Effector memory CD8-positive, alpha-beta T cell (primary cell): ENCODE results near the gene SLC45A3.

Experiments used
- ATAC-seq: fragments of 150-1000 bp; cut with Tn5 transposase; replicated peaks from 2 replicates; pipeline ENCODE4 v1.10.0; 2021; ENCODE audit warnings: mild to moderate bottlenecking, moderate library complexity
- DNase-seq, 3 experiments: peaks; one replicate each; pipeline ENCODE4 v3.0.0; 2021
- H3K27ac Mint-ChIP-seq, 2 donors: one replicate each; pipeline ENCODE4 v1.8.0; 2022; ENCODE audit warnings: mild to moderate bottlenecking in 2 of 2, mixed read lengths in 2 of 2, moderate library complexity in 2 of 2
- H3K27me3 Mint-ChIP-seq, 2 donors: one replicate each; pipeline ENCODE4 v1.8.0; 2022; ENCODE audit warnings: mixed read lengths in 2 of 2
- H3K36me3 Mint-ChIP-seq: one replicate; pipeline ENCODE4 v1.8.0; 2022; ENCODE audit warnings: mild to moderate bottlenecking, moderate library complexity, mixed read lengths; ENCODE audit not compliant: insufficient read depth
- H3K4me1 Mint-ChIP-seq, 2 donors: one replicate each; pipeline ENCODE4 v1.8.0; 2022; ENCODE audit warnings: low read depth in 2 of 2, mixed read lengths in 2 of 2
- H3K4me3 Mint-ChIP-seq, 2 donors: one replicate each; pipeline ENCODE4 v1.8.0; 2022; ENCODE audit warnings: mild to moderate bottlenecking in 2 of 2, mixed read lengths in 2 of 2, moderate library complexity in 2 of 2
- H3K9me3 Mint-ChIP-seq, 2 donors: one replicate each; pipeline ENCODE4 v1.8.0; 2022; ENCODE audit warnings: mixed read lengths in 2 of 2

SLC45A3 gene

GRCh38 chr1:205710201-205711062 is 30.1 kb upstream of the SLC45A3 start:
- peaks cover 0 to 7% of the 10 kb centered on the region in 2 donors for H3K4me1 Mint-ChIP-seq
- no peak for DNase-seq
- H3K27ac Mint-ChIP-seq, result peak overlapping the region in 1 of 2 donors; percentile 35
- H3K36me3 Mint-ChIP-seq, result peaks cover 4% of the 10 kb centered on the region
- ATAC-seq, result no peak
- no peaks in the 10 kb centered on the region for H3K9me3 Mint-ChIP-seq
- H3K4me3 Mint-ChIP-seq, result no peak overlapping the region
- no peaks in the 10 kb centered on the region for H3K27me3 Mint-ChIP-seq

- no peaks in the 10 kb centered on the region for H3K36me3 Mint-ChIP-seq
- H3K4me1 Mint-ChIP-seq, result peaks cover 0 to 7% of the 10 kb centered on the region in 2 donors
- no peak overlapping the region for H3K4me3 Mint-ChIP-seq
- no peak overlapping the region for H3K27ac Mint-ChIP-seq
- DNase-seq, result no peak
- H3K9me3 Mint-ChIP-seq, result no peaks in the 10 kb centered on the region
- no peaks in the 10 kb centered on the region for H3K27me3 Mint-ChIP-seq
- ATAC-seq, result no peak
These were observed 29.3 kb upstream of the SLC45A3 start for GRCh38 chr1:205709640-205710039.

- H3K36me3 Mint-ChIP-seq, result no peaks in the 10 kb centered on the region
- no peak for DNase-seq
- no peak overlapping the region for H3K4me3 Mint-ChIP-seq
- H3K27ac Mint-ChIP-seq, result no peak overlapping the region
- H3K9me3 Mint-ChIP-seq, result no peaks in the 10 kb centered on the region
- H3K27me3 Mint-ChIP-seq, result no peaks in the 10 kb centered on the region
- ATAC-seq, result no peak
- peaks cover 0 to 7% of the 10 kb centered on the region in 2 donors for H3K4me1 Mint-ChIP-seq
These were observed 28.7 kb upstream of the SLC45A3 start for GRCh38 chr1:205709059-205709398.

- ATAC-seq, result no peak
- peaks cover 3% of the 10 kb centered on the region for H3K36me3 Mint-ChIP-seq
- no peaks in the 10 kb centered on the region for H3K27me3 Mint-ChIP-seq
- H3K9me3 Mint-ChIP-seq, result no peaks in the 10 kb centered on the region
- peak overlapping the region in 1 of 2 donors; percentile 62 for H3K27ac Mint-ChIP-seq
- peaks cover 0 to 7% of the 10 kb centered on the region in 2 donors for H3K4me1 Mint-ChIP-seq
- no peak overlapping the region for H3K4me3 Mint-ChIP-seq
- DNase-seq, result no peak
These were observed 26.5 kb upstream of the SLC45A3 start for GRCh38 chr1:205706601-205707502.

GRCh38 chr1:205704903-205705302 is 24.6 kb upstream of the SLC45A3 start:
- Mint-ChIP-seq H3K27me3 (no peaks in the 10 kb centered on the region), H3K9me3 (no peaks in the 10 kb centered on the region), H3K36me3 (peaks cover 3% of the 10 kb centered on the region), H3K4me1 (no peaks in the 10 kb centered on the region), H3K4me3 (no peak overlapping the region), H3K27ac (peak overlapping the region in 1 of 2 donors; percentile 23)
- ATAC-seq (no peak), DNase-seq (no peak)

- H3K4me1 Mint-ChIP-seq, result no peaks in the 10 kb centered on the region
- H3K9me3 Mint-ChIP-seq, result no peaks in the 10 kb centered on the region
- no peak for ATAC-seq
- peaks cover 3% of the 10 kb centered on the region for H3K36me3 Mint-ChIP-seq
- peak overlapping the region; percentile 66 to 78 for H3K27ac Mint-ChIP-seq
- H3K27me3 Mint-ChIP-seq, result no peaks in the 10 kb centered on the region
- no peak for DNase-seq
- no peak overlapping the region for H3K4me3 Mint-ChIP-seq
These were observed 22.8 kb upstream of the SLC45A3 start for GRCh38 chr1:205703072-205703471.

- Mint-ChIP-seq H3K4me1 (no peaks in the 10 kb centered on the region), H3K36me3 (peaks cover 6% of the 10 kb centered on the region), H3K9me3 (no peaks in the 10 kb centered on the region), H3K27ac (no peak overlapping the region), H3K4me3 (no peak overlapping the region), H3K27me3 (peaks cover 7 to 10% of the 10 kb centered on the region in 2 donors)
- DNase-seq, result no peak
- no peak for ATAC-seq
These were observed 21.6 kb upstream of the SLC45A3 start for GRCh38 chr1:205701891-205702290.

GRCh38 chr1:205701420-205701819 is 21.1 kb upstream of the SLC45A3 start:
- peaks cover 6% of the 10 kb centered on the region for H3K36me3 Mint-ChIP-seq
- peaks cover 9 to 15% of the 10 kb centered on the region in 2 donors for H3K27me3 Mint-ChIP-seq
- no peak overlapping the region for H3K4me3 Mint-ChIP-seq
- no peak for DNase-seq
- H3K9me3 Mint-ChIP-seq, result no peaks in the 10 kb centered on the region
- H3K27ac Mint-ChIP-seq, result peak overlapping the region in 1 of 2 donors; percentile 19
- ATAC-seq, result no peak
- H3K4me1 Mint-ChIP-seq, result no peaks in the 10 kb centered on the region

GRCh38 chr1:205700865-205701401 is 20.6 kb upstream of the SLC45A3 start:
- Mint-ChIP-seq H3K4me1 (no peaks in the 10 kb centered on the region), H3K4me3 (no peak overlapping the region), H3K36me3 (peaks cover 6% of the 10 kb centered on the region), H3K27me3 (peaks cover 9 to 19% of the 10 kb centered on the region in 2 donors), H3K9me3 (no peaks in the 10 kb centered on the region), H3K27ac (peak overlapping the region in 1 of 2 donors; percentile 19)
- no peak for DNase-seq
- ATAC-seq, result no peak

GRCh38 chr1:205699416-205699815 is 19.1 kb upstream of the SLC45A3 start:
- no peaks in the 10 kb centered on the region for H3K9me3 Mint-ChIP-seq
- no peak overlapping the region for H3K4me3 Mint-ChIP-seq
- H3K4me1 Mint-ChIP-seq, result no peaks in the 10 kb centered on the region
- H3K27me3 Mint-ChIP-seq, result peaks cover 9 to 19% of the 10 kb centered on the region in 2 donors
- no peak overlapping the region for H3K27ac Mint-ChIP-seq
- DNase-seq (no peak), ATAC-seq (no peak)
- H3K36me3 Mint-ChIP-seq, result peaks cover 6% of the 10 kb centered on the region

GRCh38 chr1:205698921-205699320 is 18.6 kb upstream of the SLC45A3 start:
- no peak overlapping the region for H3K27ac Mint-ChIP-seq
- H3K4me3 Mint-ChIP-seq, result no peak overlapping the region
- no peaks in the 10 kb centered on the region for H3K9me3 Mint-ChIP-seq
- DNase-seq (no peak), ATAC-seq (no peak)
- peaks cover 9 to 19% of the 10 kb centered on the region in 2 donors for H3K27me3 Mint-ChIP-seq
- H3K36me3 Mint-ChIP-seq, result peaks cover 6% of the 10 kb centered on the region
- H3K4me1 Mint-ChIP-seq, result no peaks in the 10 kb centered on the region

GRCh38 chr1:205693421-205693991 is 13.2 kb upstream of the SLC45A3 start:
- no peaks in the 10 kb centered on the region for H3K9me3 Mint-ChIP-seq
- DNase-seq (no peak), ATAC-seq (no peak)
- no peaks in the 10 kb centered on the region for H3K4me1 Mint-ChIP-seq
- H3K27me3 Mint-ChIP-seq, result peaks cover 35 to 55% of the 10 kb centered on the region in 2 donors
- peaks cover 3% of the 10 kb centered on the region for H3K36me3 Mint-ChIP-seq
- H3K4me3 Mint-ChIP-seq, result no peak overlapping the region
- no peak overlapping the region for H3K27ac Mint-ChIP-seq

- no peaks in the 10 kb centered on the region for H3K4me1 Mint-ChIP-seq
These were observed 12.1 kb upstream of the SLC45A3 start for GRCh38 chr1:205692423-205692822.

More at GRCh38 chr1:205692423-205692822, 12.1 kb upstream of the SLC45A3 start:
- ATAC-seq (no peak), DNase-seq (no peak)
- H3K9me3 Mint-ChIP-seq, result no peaks in the 10 kb centered on the region
- H3K36me3 Mint-ChIP-seq, result peaks cover 3% of the 10 kb centered on the region
- H3K27ac Mint-ChIP-seq, result no peak overlapping the region
- H3K27me3 Mint-ChIP-seq, result peaks cover 38 to 50% of the 10 kb centered on the region in 2 donors
- no peak overlapping the region for H3K4me3 Mint-ChIP-seq
